Panc1 (cell line): ENCODE measurements around the gene ANAPC5.

Experiments
- POLR2AphosphoS5 ChIP-seq: IDR thresholded peaks from 2 replicates; pipeline ENCODE4 v1.6.1; 2012; ENCODE audit warnings: mild to moderate bottlenecking, low read depth, low read length, moderate library complexity
- SIN3A ChIP-seq: IDR thresholded peaks from 2 replicates; pipeline ENCODE4 v1.6.1; 2012; ENCODE audit warnings: low read depth, mild to moderate bottlenecking, low read length, moderate library complexity, borderline replicate concordance; ENCODE audit not compliant: insufficient read depth
- TF ChIP-seq, protein P1 (sequence below): fragments of 450-650 bp; IDR thresholded peaks from 2 replicates; pipeline ENCODE4 v1.5.1; 2017; ENCODE audit warnings: mild to moderate bottlenecking

DNA sequence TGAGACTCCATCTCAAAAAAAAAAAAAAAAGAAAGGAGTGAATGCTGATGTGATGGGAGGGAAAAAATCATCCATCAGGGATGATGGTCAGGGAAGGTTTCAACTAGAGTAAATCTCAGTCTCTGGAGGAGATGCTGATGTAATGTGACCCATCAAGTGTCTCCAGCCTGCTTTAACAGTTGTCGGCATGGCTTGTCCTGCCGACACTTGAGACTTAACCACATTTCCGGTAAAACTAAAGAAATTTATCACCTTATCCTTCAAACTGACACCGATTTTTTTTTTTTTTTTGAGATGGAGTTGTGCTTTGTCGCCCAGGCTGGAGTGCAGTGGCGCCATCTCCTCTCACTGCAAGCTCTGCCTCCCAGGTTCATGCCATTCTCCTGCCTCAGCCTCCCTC, 21.5 kb upstream of the ANAPC5 start:
- TF ChIP-seq, protein P1, sequence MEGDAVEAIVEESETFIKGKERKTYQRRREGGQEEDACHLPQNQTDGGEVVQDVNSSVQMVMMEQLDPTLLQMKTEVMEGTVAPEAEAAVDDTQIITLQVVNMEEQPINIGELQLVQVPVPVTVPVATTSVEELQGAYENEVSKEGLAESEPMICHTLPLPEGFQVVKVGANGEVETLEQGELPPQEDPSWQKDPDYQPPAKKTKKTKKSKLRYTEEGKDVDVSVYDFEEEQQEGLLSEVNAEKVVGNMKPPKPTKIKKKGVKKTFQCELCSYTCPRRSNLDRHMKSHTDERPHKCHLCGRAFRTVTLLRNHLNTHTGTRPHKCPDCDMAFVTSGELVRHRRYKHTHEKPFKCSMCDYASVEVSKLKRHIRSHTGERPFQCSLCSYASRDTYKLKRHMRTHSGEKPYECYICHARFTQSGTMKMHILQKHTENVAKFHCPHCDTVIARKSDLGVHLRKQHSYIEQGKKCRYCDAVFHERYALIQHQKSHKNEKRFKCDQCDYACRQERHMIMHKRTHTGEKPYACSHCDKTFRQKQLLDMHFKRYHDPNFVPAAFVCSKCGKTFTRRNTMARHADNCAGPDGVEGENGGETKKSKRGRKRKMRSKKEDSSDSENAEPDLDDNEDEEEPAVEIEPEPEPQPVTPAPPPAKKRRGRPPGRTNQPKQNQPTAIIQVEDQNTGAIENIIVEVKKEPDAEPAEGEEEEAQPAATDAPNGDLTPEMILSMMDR: no peak
- TF ChIP-seq POLR2AphosphoS5 (no peak), SIN3A (no peak)
